ENCODE measurements around the gene CDC5L.
A peak's percentile ranks its signal among the peaks of the same experiment; 100 is the strongest.

The CDC5L gene

GRCh38 chr6:44375071-44375470, 12.4 kb upstream of the CDC5L start:
- no peak for DNase-seq (ENCODE audit: low read depth)
- H3K4me3 ChIP-seq (replicated peaks; ENCODE audit: low read depth, low read length) = no peak overlapping the region
- no peak for TF ChIP-seq CTCF (IDR thresholded peaks at IDR 0.05; ENCODE audit: low read length, missing control alignments)

- TF ChIP-seq CTCF (IDR thresholded peaks at IDR 0.05; ENCODE audit: low read length, missing control alignments) = no peak
- no peak overlapping the region for H3K4me3 ChIP-seq (replicated peaks; ENCODE audit: low read depth, low read length)
- no peak for DNase-seq (ENCODE audit: low read depth)
Measured at GRCh38 chr6:44377484-44377883, 10.0 kb upstream of the CDC5L start.

GRCh38 chr6:44377971-44378370, 9.5 kb upstream of the CDC5L start:
- no peak for DNase-seq (ENCODE audit: low read depth)
- no peak for TF ChIP-seq CTCF (IDR thresholded peaks at IDR 0.05; ENCODE audit: low read length, missing control alignments)
- H3K4me3 ChIP-seq (replicated peaks; ENCODE audit: low read depth, low read length) = no peak overlapping the region

GRCh38 chr6:44381739-44382138, 5.8 kb upstream of the CDC5L start:
- DNase-seq (ENCODE audit: low read depth) = peak; percentile 39
- TF ChIP-seq CTCF (IDR thresholded peaks at IDR 0.05; ENCODE audit: low read length, missing control alignments) = no peak
- H3K4me3 ChIP-seq (replicated peaks; ENCODE audit: low read depth, low read length) = no peak overlapping the region

GRCh38 chr6:44386364-44386928, 1.1 kb upstream of the CDC5L start:
- DNase-seq (ENCODE audit: low read depth) = no peak
- H3K4me3 ChIP-seq (replicated peaks; ENCODE audit: low read depth, low read length) = peak overlapping the region; percentile 77

GRCh38 chr6:44386929-44387345, 569 bp upstream of the CDC5L start:
- DNase-seq (ENCODE audit: low read depth) = peak; percentile 59
- peak overlapping the region; percentile 77 for H3K4me3 ChIP-seq (replicated peaks; ENCODE audit: low read depth, low read length)
- TF ChIP-seq CTCF (IDR thresholded peaks at IDR 0.05; ENCODE audit: low read length, missing control alignments) = no peak

More at GRCh38 chr6:44386364-44386928, 1.1 kb upstream of the CDC5L start:
- TF ChIP-seq CTCF (IDR thresholded peaks at IDR 0.05; ENCODE audit: low read length, missing control alignments) = no peak

- H3K4me3 ChIP-seq (replicated peaks; ENCODE audit: low read depth, low read length) = peak overlapping the region; percentile 77
- no peak for TF ChIP-seq CTCF (IDR thresholded peaks at IDR 0.05; ENCODE audit: low read length, missing control alignments)
- DNase-seq (ENCODE audit: low read depth) = no peak
Measured at GRCh38 chr6:44388135-44388487, 605 bp downstream of the CDC5L start.
